Astrocyte (in vitro differentiated cells and primary cell): ENCODE measurements around the gene GET4. TPM values are rescaled to one million over a fixed set of nuclear protein-coding genes. Genes with fewer than 3 reads are reported as not detected.

Experiments used
- DNase-seq: peaks from one replicate; pipeline ENCODE4 v3.0.0-alpha.2; 2010; ENCODE audit warnings: low read depth
- FAIRE-seq: peaks from 2 replicates; lab custom pipeline; 2011; peaks lifted over from hg19 to GRCh38; lab: Jason Lieb, UNC
- H2AFZ ChIP-seq: 2 replicates; pipeline ENCODE4 v1.6.0; 2012; ENCODE audit warnings: low read depth, low read length, inconsistent platforms
- H3K27ac ChIP-seq: 2 replicates; pipeline ENCODE4 v1.5.1; 2011; ENCODE audit warnings: low read depth, low read length, inconsistent platforms
- H3K27me3 ChIP-seq: 2 replicates; pipeline ENCODE4 v1.6.0; 2011; ENCODE audit warnings: low read length, inconsistent platforms; ENCODE audit not compliant: insufficient read depth
- H3K36me3 ChIP-seq: 2 replicates; pipeline ENCODE4 v1.5.1; 2011; ENCODE audit warnings: low read length, inconsistent platforms; ENCODE audit not compliant: insufficient read depth
- H3K4me1 ChIP-seq: 2 replicates; pipeline ENCODE4 v1.5.1; 2011; ENCODE audit warnings: low read length, inconsistent platforms; ENCODE audit not compliant: insufficient read depth
- H3K4me2 ChIP-seq: 2 replicates; pipeline ENCODE4 v1.6.0; 2012; ENCODE audit warnings: low read length, inconsistent platforms
- H3K4me3 ChIP-seq: 2 replicates; pipeline ENCODE4 v1.5.1; 2011; ENCODE audit warnings: low read depth, mild to moderate bottlenecking, low read length, inconsistent platforms; ENCODE audit not compliant: insufficient read depth
- H3K79me2 ChIP-seq: 2 replicates; pipeline ENCODE4 v1.6.0; 2012; ENCODE audit warnings: mild to moderate bottlenecking, low read length, inconsistent platforms; ENCODE audit not compliant: insufficient read depth
- H3K9ac ChIP-seq: 2 replicates; pipeline ENCODE4 v1.6.0; 2012; ENCODE audit warnings: mild to moderate bottlenecking, low read length, inconsistent platforms
- H3K9me3 ChIP-seq: 2 replicates; pipeline ENCODE4 v1.5.1; 2012; ENCODE audit warnings: low read depth, mild to moderate bottlenecking, low read length, inconsistent platforms; ENCODE audit not compliant: insufficient read depth
- H4K20me1 ChIP-seq: 2 replicates; pipeline ENCODE4 v1.6.0; 2012; ENCODE audit warnings: low read length, inconsistent platforms; ENCODE audit not compliant: insufficient read depth
- H3K27ac Mint-ChIP-seq: one replicate; pipeline ENCODE4 v1.8.0; 2021; ENCODE audit warnings: mild to moderate bottlenecking, mixed read lengths; ENCODE audit not compliant: unreplicated experiment
- H3K27me3 Mint-ChIP-seq: one replicate; pipeline ENCODE4 v1.8.0; 2021; ENCODE audit warnings: low read depth, mixed read lengths; ENCODE audit not compliant: unreplicated experiment
- H3K36me3 Mint-ChIP-seq: one replicate; pipeline ENCODE4 v1.8.0; 2021; ENCODE audit warnings: low read depth, mixed read lengths; ENCODE audit not compliant: unreplicated experiment
- H3K4me1 Mint-ChIP-seq: one replicate; pipeline ENCODE4 v1.8.0; 2021; ENCODE audit warnings: low read depth, mixed read lengths; ENCODE audit not compliant: unreplicated experiment
- H3K4me3 Mint-ChIP-seq: one replicate; pipeline ENCODE4 v1.8.0; 2021; ENCODE audit warnings: mild to moderate bottlenecking, moderate library complexity, mixed read lengths; ENCODE audit not compliant: unreplicated experiment
- H3K9me3 Mint-ChIP-seq: one replicate; pipeline ENCODE4 v1.8.0; 2021; ENCODE audit warnings: mild to moderate bottlenecking, mixed read lengths; ENCODE audit not compliant: unreplicated experiment
- EZH2 ChIP-seq: IDR thresholded peaks from 2 replicates; pipeline ENCODE4 v1.6.1; 2012; ENCODE audit warnings: mild to moderate bottlenecking, low read length, inconsistent platforms; ENCODE audit not compliant: insufficient read depth
- total RNA-seq: library from RNA; stranded (reverse); gene quantifications from 2 replicates; pipeline ENCODE4 v1.2.1, GENCODE V29; 2021
- TF ChIP-seq, protein P1 (sequence below): IDR thresholded peaks from 2 replicates; pipeline ENCODE4 v1.5.1; 2011; ENCODE audit warnings: low read depth, mild to moderate bottlenecking, inconsistent platforms, low read length, moderate library complexity; ENCODE audit not compliant: insufficient read depth

Gene GET4
- total RNA-seq, 1 donor from 2014 or later = 43.0 TPM

DNA sequence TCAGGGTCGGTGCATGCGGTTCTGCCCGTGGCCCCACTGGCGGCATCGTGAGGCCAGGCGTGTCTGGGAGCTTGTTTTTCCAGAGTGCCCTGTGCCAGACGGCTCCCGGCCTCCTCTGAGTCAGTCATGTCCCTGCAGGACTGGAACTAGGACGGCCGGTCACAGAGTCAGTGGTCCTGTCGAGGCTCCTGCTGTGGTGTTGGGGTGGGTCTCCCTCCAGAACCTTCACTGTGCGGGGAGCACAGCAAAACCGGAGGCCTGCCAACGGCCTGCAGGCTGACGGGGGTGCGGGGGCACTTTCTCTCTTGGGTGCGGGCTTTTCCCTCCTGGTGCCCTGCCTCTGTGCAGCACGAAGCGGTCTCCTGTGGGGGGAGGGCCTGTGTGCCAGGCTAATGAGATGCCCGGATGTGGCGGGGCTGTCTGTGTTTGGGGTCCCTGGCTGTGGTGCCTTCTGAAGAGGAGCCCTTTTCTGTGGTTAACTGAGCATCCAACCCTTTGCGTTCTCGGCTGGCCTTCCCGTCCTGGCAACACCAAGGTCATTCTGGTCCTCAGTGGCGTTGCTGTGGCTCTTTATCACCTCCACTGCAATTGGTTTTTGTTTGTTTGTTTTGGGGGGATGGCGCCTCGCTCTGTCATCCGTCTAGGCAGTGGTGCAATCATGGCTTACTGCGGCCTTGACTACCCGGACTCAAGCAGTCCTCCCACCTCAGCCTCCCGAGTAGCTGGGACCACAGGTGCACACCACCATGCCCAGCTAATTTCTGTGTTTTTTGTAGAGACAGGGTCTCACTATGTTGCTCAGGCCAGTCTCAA lies 8.0 kb downstream of the GET4 start:
- peaks cover 90% of the 10 kb centered on the region for H3K79me2 ChIP-seq
- no peak overlapping the region for H3K9ac ChIP-seq
- no peaks in the 10 kb centered on the region for H3K9me3 Mint-ChIP-seq
- H3K27me3 ChIP-seq = no peaks in the 10 kb centered on the region
- H3K36me3 ChIP-seq = no peaks in the 10 kb centered on the region
- no peaks in the 10 kb centered on the region for H3K9me3 ChIP-seq
- peaks cover 94% of the 10 kb centered on the region for H4K20me1 ChIP-seq
- no peaks in the 10 kb centered on the region for H3K27me3 Mint-ChIP-seq
- H3K36me3 Mint-ChIP-seq = peaks cover 10% of the 10 kb centered on the region
- no peak overlapping the region for H3K4me3 Mint-ChIP-seq
- H3K4me1 Mint-ChIP-seq = peaks cover 11% of the 10 kb centered on the region
- no peak overlapping the region for H3K4me2 ChIP-seq
- DNase-seq = no peak
- H3K4me1 ChIP-seq = no peaks in the 10 kb centered on the region
- TF ChIP-seq EZH2 = no peak
- TF ChIP-seq, protein P1, sequence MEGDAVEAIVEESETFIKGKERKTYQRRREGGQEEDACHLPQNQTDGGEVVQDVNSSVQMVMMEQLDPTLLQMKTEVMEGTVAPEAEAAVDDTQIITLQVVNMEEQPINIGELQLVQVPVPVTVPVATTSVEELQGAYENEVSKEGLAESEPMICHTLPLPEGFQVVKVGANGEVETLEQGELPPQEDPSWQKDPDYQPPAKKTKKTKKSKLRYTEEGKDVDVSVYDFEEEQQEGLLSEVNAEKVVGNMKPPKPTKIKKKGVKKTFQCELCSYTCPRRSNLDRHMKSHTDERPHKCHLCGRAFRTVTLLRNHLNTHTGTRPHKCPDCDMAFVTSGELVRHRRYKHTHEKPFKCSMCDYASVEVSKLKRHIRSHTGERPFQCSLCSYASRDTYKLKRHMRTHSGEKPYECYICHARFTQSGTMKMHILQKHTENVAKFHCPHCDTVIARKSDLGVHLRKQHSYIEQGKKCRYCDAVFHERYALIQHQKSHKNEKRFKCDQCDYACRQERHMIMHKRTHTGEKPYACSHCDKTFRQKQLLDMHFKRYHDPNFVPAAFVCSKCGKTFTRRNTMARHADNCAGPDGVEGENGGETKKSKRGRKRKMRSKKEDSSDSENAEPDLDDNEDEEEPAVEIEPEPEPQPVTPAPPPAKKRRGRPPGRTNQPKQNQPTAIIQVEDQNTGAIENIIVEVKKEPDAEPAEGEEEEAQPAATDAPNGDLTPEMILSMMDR = no peak
- no peak overlapping the region for H3K4me3 ChIP-seq
- no peak overlapping the region for H2AFZ ChIP-seq
- no peak overlapping the region for H3K27ac Mint-ChIP-seq
- H3K27ac ChIP-seq = no peak overlapping the region
- no peak for FAIRE-seq

DNA sequence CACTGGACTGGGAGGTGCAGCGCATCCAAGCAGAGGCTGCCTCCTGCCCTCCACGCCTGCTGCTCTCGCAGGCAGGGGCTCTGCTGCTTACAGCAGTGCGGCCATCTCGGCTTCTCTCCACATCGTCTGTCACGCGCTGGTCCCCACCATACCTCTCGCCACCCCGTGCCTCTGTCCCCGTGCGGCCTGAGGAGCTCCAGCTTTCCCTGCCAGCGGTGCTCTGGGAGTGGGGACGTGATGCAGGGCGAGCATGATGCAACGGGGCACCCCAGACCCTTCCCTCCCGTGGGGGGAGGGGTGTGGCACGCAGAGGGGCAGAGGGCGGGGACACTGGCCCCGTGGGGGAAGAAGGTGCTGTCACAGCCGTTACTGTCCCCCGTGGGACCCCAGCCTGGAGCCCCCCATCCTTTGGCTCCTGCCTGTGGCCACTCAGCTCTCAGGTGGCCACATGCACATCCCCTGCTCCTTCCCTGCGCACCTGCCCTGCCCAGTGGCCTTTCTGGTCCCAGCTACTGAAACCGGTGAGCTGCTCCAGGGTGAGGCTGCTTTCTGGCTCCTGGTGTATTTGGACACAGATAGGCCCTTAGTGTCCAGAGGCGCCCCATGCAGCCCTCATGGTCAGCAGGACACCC lies 9.0 kb downstream of the GET4 start:
- Histone ChIP-seq H3K4me1 (no peaks in the 10 kb centered on the region), H2AFZ (no peak overlapping the region), H3K4me2 (no peak overlapping the region), H3K79me2 (peaks cover 81% of the 10 kb centered on the region), H4K20me1 (peaks cover 86% of the 10 kb centered on the region), H3K4me3 (no peak overlapping the region), H3K36me3 (no peaks in the 10 kb centered on the region), H3K9me3 (no peaks in the 10 kb centered on the region), H3K27me3 (no peaks in the 10 kb centered on the region), H3K27ac (no peak overlapping the region), H3K9ac (no peak overlapping the region)
- H3K4me3 Mint-ChIP-seq = no peak overlapping the region
- TF ChIP-seq, protein P1 = no peak
- TF ChIP-seq EZH2 = no peak
- H3K4me1 Mint-ChIP-seq = peaks cover 9% of the 10 kb centered on the region
- no peak overlapping the region for H3K27ac Mint-ChIP-seq
- no peaks in the 10 kb centered on the region for H3K9me3 Mint-ChIP-seq
- no peaks in the 10 kb centered on the region for H3K27me3 Mint-ChIP-seq
- H3K36me3 Mint-ChIP-seq = peaks cover 10% of the 10 kb centered on the region
- FAIRE-seq (no peak), DNase-seq (no peak)
